ENCODE measurements around the gene RPS15A.
"Not testable (repeated sequence)": the region's sequence is repeated elsewhere in the genome, so short reads cannot be mapped to it uniquely, and the experiment has no call there.

Gene RPS15A

DNA sequence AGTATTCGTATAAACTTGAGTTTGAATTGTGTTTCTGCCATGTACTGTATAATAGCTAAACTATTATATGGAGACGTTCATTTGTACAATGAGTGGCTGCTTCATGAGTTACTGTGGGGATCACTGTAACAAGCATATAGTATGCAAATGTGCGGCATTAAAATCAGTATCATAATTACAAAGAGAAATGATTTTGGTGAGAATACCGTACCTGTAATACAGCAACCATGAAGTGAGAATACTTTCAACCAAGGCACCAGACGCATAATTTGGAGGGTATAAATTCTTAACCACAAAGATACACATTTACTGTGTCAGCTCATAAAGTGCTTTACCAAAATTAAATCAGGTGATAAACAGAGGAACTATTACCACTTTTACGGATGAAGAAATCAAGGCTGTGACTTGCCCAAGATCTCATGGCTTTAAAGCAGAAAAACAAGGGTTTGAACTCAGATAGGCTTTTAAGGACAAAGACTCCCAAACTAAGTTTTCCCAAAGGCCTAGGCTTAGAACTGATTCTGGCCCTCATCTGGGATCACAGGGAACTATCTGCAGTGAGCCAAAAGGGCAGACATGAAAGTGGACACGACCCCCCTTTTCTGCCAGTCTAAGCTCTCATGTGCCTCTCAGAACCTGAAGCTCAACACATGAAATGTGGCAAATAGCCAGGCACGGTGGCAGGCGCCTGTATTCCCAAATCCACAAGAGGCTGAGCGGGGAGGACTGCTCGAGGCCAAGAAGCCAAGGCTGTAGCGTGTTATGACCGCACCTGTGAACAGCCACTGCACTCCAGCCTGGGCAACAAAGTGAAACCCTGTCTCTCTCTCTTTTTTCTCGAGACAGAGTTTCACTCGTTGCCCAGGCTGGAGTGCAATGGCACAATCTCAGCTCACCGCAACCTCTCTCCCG lies 6.4 kb downstream of the RPS15A start:
- no peak for ATAC-seq (replicated peaks)
- peaks cover 42 to 51% of the 10 kb centered on the region in 2 donors for H3K36me3 Mint-ChIP-seq

DNA sequence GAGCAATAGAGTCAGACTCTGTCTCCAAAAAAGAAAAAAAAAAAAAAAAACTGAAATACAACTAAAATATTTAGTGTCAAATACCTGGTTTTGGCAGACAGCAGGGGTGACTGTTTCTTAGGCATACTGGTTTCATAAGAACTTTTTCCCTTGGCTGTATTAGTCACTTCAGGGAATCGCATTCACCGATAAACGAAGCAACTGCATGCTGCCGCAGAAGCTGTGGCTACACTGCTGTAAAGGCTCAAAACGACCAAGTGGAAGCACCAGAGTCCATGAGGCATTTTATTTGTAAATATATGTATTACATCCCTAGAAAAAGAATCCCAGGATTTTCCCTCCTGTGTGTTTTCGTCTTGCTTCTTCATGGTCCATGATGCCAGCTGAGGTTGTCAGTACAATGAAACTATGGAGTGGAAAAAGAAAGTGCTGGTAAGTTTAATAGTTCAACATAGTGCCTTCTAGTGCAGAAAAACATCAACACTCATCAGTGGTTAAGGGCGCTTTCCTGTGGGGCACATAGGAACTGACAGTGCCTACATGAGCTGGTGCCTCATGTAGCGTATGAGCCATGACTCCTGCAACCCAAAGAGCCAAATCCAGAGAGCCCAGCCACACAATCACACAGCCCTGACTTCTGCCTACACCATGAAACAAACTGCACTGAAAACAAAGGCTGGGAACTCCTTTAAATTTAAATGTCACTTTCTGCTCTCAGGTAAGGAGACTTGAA lies 7.3 kb downstream of the RPS15A start:
- DNase-seq, result no peak
- Mint-ChIP-seq H3K27ac (peak overlapping the region; percentile 25), H3K36me3 (peaks cover 37 to 42% of the 10 kb centered on the region in 2 donors), H3K27me3 (no peaks in the 10 kb centered on the region), H3K4me1 (peaks cover 18 to 34% of the 10 kb centered on the region in 2 donors), H3K4me3 (no peak overlapping the region), H3K9me3 (no peaks in the 10 kb centered on the region)
- peak in 1 of 2 donors; percentile 21 for ATAC-seq (replicated peaks)

More for the DNA sequence above, 6.4 kb downstream of the RPS15A start:
- no peaks in the 10 kb centered on the region for H3K9me3 Mint-ChIP-seq
- no peaks in the 10 kb centered on the region for H3K27me3 Mint-ChIP-seq
- no peak for DNase-seq
- H3K4me1 Mint-ChIP-seq, result peaks cover 25 to 42% of the 10 kb centered on the region in 2 donors
- peak overlapping the region; percentile 25 for H3K27ac Mint-ChIP-seq
- no peak overlapping the region for H3K4me3 Mint-ChIP-seq

DNA sequence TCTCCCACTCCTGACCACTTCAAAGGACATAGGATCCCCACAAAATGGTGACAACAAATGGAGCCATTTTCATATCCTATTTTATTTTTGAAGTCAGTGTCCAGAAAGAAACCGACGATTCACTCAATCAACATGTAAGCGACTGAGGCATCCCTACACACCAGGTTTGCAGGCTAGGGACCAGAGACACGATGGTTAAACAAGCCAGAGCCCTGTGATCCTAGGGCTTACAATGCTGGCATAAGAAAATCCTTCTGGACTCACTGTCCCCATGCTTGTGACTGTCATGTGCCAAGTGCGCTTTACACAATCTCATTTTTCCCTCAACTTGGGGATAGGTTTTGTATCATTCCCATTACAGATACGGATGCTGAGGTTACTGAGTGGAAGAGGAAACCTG lies 8.9 kb downstream of the RPS15A start:
- ATAC-seq (replicated peaks); H3K27me3 Mint-ChIP-seq; DNase-seq; H3K9me3 Mint-ChIP-seq; H3K4me3 Mint-ChIP-seq; H3K27ac Mint-ChIP-seq: not testable (repeated sequence)
- Mint-ChIP-seq H3K36me3 (peaks cover 27 to 29% of the 10 kb centered on the region in 2 donors), H3K4me1 (peaks cover 12 to 21% of the 10 kb centered on the region in 2 donors)

GRCh38 chr16:18780460-18781026 lies 9.6 kb downstream of the RPS15A start:
- H3K27me3 Mint-ChIP-seq, DNase-seq, H3K27ac Mint-ChIP-seq, H3K4me3 Mint-ChIP-seq, H3K9me3 Mint-ChIP-seq: not testable (repeated sequence)
- peak in 1 of 2 donors; percentile 32 for ATAC-seq (replicated peaks)
- H3K4me1 Mint-ChIP-seq, result peaks cover 5 to 14% of the 10 kb centered on the region in 2 donors
- H3K36me3 Mint-ChIP-seq, result peaks cover 21 to 26% of the 10 kb centered on the region in 2 donors

DNA sequence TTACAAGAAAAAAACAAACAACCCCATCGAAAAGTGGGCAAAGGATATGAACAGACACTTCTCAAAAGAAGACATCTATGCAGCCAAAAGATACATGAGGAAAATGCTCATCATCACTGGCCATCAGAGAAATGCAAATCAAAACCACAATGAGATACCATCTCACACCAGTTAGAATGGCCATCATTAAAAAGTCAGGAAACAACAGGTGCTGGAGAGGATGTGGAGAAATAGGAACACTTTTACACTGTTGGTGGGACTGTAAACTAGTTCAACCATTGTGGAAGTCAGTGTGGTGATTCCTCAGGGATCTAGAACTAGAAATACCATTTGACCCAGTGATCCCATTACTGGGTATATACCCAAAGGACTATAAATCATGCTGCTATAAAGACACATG lies 12.5 kb downstream of the RPS15A start:
- ATAC-seq (replicated peaks); H3K4me1 Mint-ChIP-seq: not testable (repeated sequence)

DNA sequence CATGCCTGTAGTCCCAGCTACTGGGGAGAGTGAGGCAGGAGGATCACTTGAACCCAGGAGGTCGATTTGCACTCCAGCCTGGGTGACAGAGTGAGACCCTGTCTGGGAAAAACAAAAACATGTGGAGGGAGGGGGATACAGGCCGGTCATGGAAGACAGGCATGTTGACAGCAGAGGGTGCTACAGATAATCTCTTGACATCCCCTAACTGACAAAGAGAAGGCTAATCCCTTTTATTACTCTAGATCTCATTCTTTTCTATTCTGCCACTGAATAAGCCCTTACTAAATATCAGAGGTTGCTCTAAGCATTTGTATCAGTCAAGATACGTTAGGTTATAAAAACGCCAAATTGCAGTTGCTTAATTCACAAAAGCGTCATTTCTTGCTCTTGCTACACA lies 13.8 kb downstream of the RPS15A start:
- H3K4me1 Mint-ChIP-seq; ATAC-seq (replicated peaks); DNase-seq; H3K27ac Mint-ChIP-seq; H3K4me3 Mint-ChIP-seq; H3K27me3 Mint-ChIP-seq; H3K9me3 Mint-ChIP-seq: not testable (repeated sequence)
- peaks cover 12% of the 10 kb centered on the region in 2 donors for H3K36me3 Mint-ChIP-seq

More for the DNA sequence above, 12.5 kb downstream of the RPS15A start:
- not testable (repeated sequence) for DNase-seq, H3K27me3 Mint-ChIP-seq, H3K4me3 Mint-ChIP-seq, H3K36me3 Mint-ChIP-seq, H3K9me3 Mint-ChIP-seq, H3K27ac Mint-ChIP-seq

- not testable (repeated sequence) for DNase-seq; ATAC-seq (replicated peaks); H3K27ac Mint-ChIP-seq; H3K9me3 Mint-ChIP-seq; H3K4me1 Mint-ChIP-seq; H3K27me3 Mint-ChIP-seq; H3K4me3 Mint-ChIP-seq
- H3K36me3 Mint-ChIP-seq, result peaks cover 12 to 16% of the 10 kb centered on the region in 2 donors
Measured at GRCh38 chr16:18774651-18775050, 15.5 kb downstream of the RPS15A start.

DNA sequence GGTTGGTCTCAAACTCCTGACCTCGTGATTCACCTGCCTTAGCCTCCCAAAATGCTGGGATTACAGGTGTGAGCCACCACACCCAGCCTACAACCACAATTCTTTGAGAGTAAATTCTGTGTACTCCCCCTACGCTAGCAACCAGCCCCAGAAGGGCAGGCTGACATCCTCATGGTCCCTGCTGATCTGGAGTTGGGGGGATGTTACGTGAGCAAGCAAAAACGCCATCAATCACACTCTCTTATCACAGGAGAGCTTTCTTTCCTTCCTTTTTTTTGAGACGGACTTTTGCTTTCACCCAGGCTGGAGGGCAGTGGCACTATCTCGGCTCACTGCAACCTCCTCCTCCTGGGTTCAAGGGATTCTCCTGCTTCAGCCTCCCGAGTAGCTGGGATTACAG lies 18.0 kb downstream of the RPS15A start:
- not testable (repeated sequence) for ATAC-seq (replicated peaks); H3K4me1 Mint-ChIP-seq; H3K27me3 Mint-ChIP-seq; H3K9me3 Mint-ChIP-seq; DNase-seq; H3K27ac Mint-ChIP-seq; H3K4me3 Mint-ChIP-seq
- peaks cover 9 to 16% of the 10 kb centered on the region in 2 donors for H3K36me3 Mint-ChIP-seq

GRCh38 chr16:18770336-18770962 lies 19.7 kb downstream of the RPS15A start:
- Mint-ChIP-seq H3K27ac (peak overlapping the region; percentile 16), H3K4me3 (peak overlapping the region in 1 of 2 donors; percentile 3), H3K36me3 (peaks cover 9 to 13% of the 10 kb centered on the region in 2 donors)
- not testable (repeated sequence) for H3K9me3 Mint-ChIP-seq, H3K27me3 Mint-ChIP-seq, H3K4me1 Mint-ChIP-seq, DNase-seq
- ATAC-seq (replicated peaks), result peak; percentile 78 to 87

GRCh38 chr16:18767217-18767616 lies 22.9 kb downstream of the RPS15A start:
- H3K27me3 Mint-ChIP-seq, H3K27ac Mint-ChIP-seq, H3K9me3 Mint-ChIP-seq, H3K4me1 Mint-ChIP-seq, H3K4me3 Mint-ChIP-seq, DNase-seq: not testable (repeated sequence)
- peak; percentile 27 to 40 for ATAC-seq (replicated peaks)
- peaks cover 6 to 10% of the 10 kb centered on the region in 2 donors for H3K36me3 Mint-ChIP-seq

GRCh38 chr16:18762713-18763112 lies 27.4 kb downstream of the RPS15A start:
- not testable (repeated sequence) for DNase-seq; H3K36me3 Mint-ChIP-seq; H3K27me3 Mint-ChIP-seq; H3K4me3 Mint-ChIP-seq; H3K27ac Mint-ChIP-seq; H3K9me3 Mint-ChIP-seq; ATAC-seq (replicated peaks)
- H3K4me1 Mint-ChIP-seq, result peaks cover 13 to 19% of the 10 kb centered on the region in 2 donors

- DNase-seq (peak; percentile 55), ATAC-seq (replicated peaks) (peak; percentile 72 to 74)
- not testable (repeated sequence) for H3K9me3 Mint-ChIP-seq, H3K27ac Mint-ChIP-seq, H3K36me3 Mint-ChIP-seq, H3K27me3 Mint-ChIP-seq
- H3K4me1 Mint-ChIP-seq, result peaks cover 20 to 32% of the 10 kb centered on the region in 2 donors
- peak overlapping the region in 1 of 2 donors; percentile 32 for H3K4me3 Mint-ChIP-seq
Measured at GRCh38 chr16:18759598-18760520, 30.3 kb downstream of the RPS15A start.

DNA sequence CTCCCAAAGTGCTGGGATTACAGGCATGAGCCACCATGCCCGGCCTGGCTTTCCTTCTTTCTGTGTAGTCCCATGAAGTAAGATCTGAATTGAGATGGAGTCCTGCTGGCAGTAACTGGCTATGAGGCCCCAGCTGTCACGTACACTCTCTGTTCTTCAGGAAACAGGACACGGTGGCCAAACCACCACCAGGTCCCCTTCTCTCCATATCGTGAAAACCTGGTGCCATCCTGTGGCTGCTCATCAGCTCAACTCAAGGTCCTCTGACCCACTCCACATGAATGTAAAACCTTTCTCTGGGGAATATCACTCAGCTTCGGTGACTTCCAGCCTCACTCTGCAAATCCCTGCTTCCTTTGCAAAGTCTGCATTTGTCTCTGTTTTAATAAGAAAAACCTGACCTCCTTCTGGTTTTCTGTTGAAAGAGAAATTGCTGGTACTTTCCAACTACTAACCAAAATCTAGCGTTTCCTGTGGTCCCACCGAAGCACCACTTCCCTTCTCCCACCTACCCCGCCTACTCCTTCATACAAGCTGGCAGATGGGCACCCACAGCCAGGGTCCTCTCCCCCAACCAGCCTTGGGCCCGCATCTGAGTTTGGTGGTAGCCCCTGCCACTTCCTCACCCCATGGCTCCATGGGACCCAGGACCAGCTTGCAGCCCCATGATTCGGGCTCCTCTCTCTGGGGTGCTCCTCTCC lies 32.0 kb downstream of the RPS15A start:
- not testable (repeated sequence) for H3K27me3 Mint-ChIP-seq, H3K9me3 Mint-ChIP-seq, H3K4me3 Mint-ChIP-seq, DNase-seq, H3K36me3 Mint-ChIP-seq
- ATAC-seq (replicated peaks), result peak; percentile 83 to 86
- peaks cover 20 to 32% of the 10 kb centered on the region in 2 donors for H3K4me1 Mint-ChIP-seq
- peak overlapping the region; percentile 20 for H3K27ac Mint-ChIP-seq

Data from stimulated activated naive B cell treated with anti-CD40 and anti-IgM and Interleukin-4, amounts not matched to agents 10 μg/mL and 1 μg/mL and 100 μg/mL, for 72 hours (primary cell).